Ovary (tissue), 9 donors: ENCODE results near the gene LSS. TPM values are rescaled to one million over a fixed set of nuclear protein-coding genes. Genes with fewer than 3 reads are reported as not detected.

Experiments used
- DNase-seq, 5 donors: peaks; one replicate each; pipeline ENCODE4 v3.0.0-alpha.2; 2019 to 2020
- H3K27ac ChIP-seq, 2 donors: fragments of 200-600 bp; one replicate each; pipeline versions ENCODE4 v1.5.1 to v1.8.0; 2019 to 2022
- H3K27me3 ChIP-seq: fragments of 200-600 bp; one replicate; pipeline ENCODE4 v1.8.0; 2022
- H3K36me3 ChIP-seq: fragments of 200-600 bp; sonication (generic); one replicate; pipeline ENCODE4 v1.5.1; 2019
- H3K4me1 ChIP-seq: one replicate; pipeline ENCODE4 v1.8.1; 2013; ENCODE audit warnings: mild to moderate bottlenecking, moderate library complexity; ENCODE audit not compliant: insufficient read depth
- H3K4me3 ChIP-seq: fragments of 200-600 bp; sonication (generic); one replicate; pipeline ENCODE4 v1.5.1; 2017
- H3K9me3 ChIP-seq, 2 donors: fragments of 200-600 bp in 1 of 2; sonication (generic) in 1 of 2; one replicate each; pipeline versions ENCODE4 v1.5.1 to v1.8.1; 2013 to 2019; ENCODE audit warnings: mild to moderate bottlenecking in 1 of 2, moderate library complexity in 1 of 2
- EP300 ChIP-seq: sonication (generic); formaldehyde crosslinking; IDR thresholded peaks from one replicate; pipeline ENCODE4 v1.6.1; 2017; ENCODE audit warnings: antibody characterized with exemption
- POLR2A ChIP-seq: fragments of 450-650 bp; IDR thresholded peaks from one replicate; pipeline ENCODE4 v1.6.1; 2017; ENCODE audit warnings: antibody characterized with exemption, mild to moderate bottlenecking, moderate library complexity
- WGBS, 3 donors: extraction: QIAGEN DNeasy Blood & Tissue Kit in 1 of 3; methylation state at CpG; one replicate each; pipeline versions ENCODE4 v1.1.5 to v1.1.7; 2013 to 2017; 5-methylcytosine and 5-hydroxymethylcytosine counted together
- intact Hi-C, 4 donors: fragments of 100-400 bp; cut with DNase I; formaldehyde crosslinking; loops; one replicate each; pipeline versions ENCODE4 v1.11.0 to v1.15.1; 2022 to 2023
- polyA plus RNA-seq, 2 donors: library from polyadenylated mRNA; stranded (reverse); fragments of 200-250 nt in 1 of 2; fragments of 350-450 nt in 1 of 2; fragmentation: Illumina TruSeq in 1 of 2; extraction: RNeasy Lipid Tissue Mini Kit (QIAGEN cat#74804) in 1 of 2; gene quantifications; one replicate each; pipeline ENCODE4 v1.2.3, GENCODE V29; 2013 to 2014
- total RNA-seq, 7 donors: library from RNA; depleted of rRNA in 2 of 7; stranded (reverse); fragments of >200 nt in 2 of 7; fragmentation: NEBNext Ultra II Directional in 3 of 7; extraction: Animal tissue kit (Norgen Biotek cat#: 25700) in 3 of 7; gene quantifications; one replicate each; pipeline versions ENCODE4 v1.1.0 to v1.2.4, GENCODE V29; 2016 to 2023
- TF ChIP-seq, protein P1 (sequence below), 3 donors: fragments of 450-650 bp in 2 of 3; fragments of 200-600 bp in 1 of 3; IDR thresholded peaks; one replicate each; pipeline versions ENCODE4 v1.5.1 to v1.8.0; 2016 to 2022; ENCODE audit warnings: antibody characterized with exemption in 3 of 3, mild to moderate bottlenecking in 1 of 3
- donor health status: DM: no; HTN: no; CAD: no; lungs with moderate emphysema.
- donor health status: DM: no; HTN: no; CAD: no.
- donor health status: Bipolar disorder and iron deficiency.
- donor health status: DM: yes; HTN: yes; CAD: no.
- donor health status: DM: no; HTN: no; CAD: no.
- donor health status: DM: yes; HTN: yes; CAD: no.

Gene LSS
- total and polyA plus RNA-seq, 9 donors = 19.8 to 201 (median 76.0) TPM

DNA sequence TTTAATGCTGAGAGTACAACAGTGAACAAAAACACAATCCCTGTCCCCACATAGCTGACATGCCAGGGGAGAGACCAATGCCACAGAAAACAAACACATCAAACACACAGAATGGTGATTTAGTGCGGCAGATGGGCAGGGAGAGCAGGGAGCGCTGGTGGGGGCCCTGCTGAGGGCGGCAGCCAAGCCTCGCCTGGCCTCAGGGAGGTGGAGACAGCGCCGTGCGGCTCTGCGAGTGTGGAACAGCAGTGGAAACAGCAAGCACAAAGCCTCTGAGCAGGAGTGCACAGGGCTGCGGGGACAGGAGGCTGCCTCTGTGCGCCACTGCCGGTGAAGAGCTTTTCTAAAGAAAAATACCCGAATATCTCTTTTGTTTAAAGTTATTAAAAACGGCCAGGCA, 39.8 kb upstream of the LSS start:
- DNase-seq = no peak
- WGBS, 3 donors = 83 to 90% (median 85%) methylated on average over 13 of the region's 13 CpGs
- H3K4me1 ChIP-seq = no peaks in the 10 kb centered on the region
- no peak overlapping the region for H3K4me3 ChIP-seq
- no peaks in the 10 kb centered on the region for H3K36me3 ChIP-seq
- H3K27ac ChIP-seq = no peak overlapping the region
- no peaks in the 10 kb centered on the region for H3K9me3 ChIP-seq
- intact Hi-C loops = no loop called here
- TF ChIP-seq POLR2A (no peak), EP300 (no peak)
- TF ChIP-seq, protein P1, sequence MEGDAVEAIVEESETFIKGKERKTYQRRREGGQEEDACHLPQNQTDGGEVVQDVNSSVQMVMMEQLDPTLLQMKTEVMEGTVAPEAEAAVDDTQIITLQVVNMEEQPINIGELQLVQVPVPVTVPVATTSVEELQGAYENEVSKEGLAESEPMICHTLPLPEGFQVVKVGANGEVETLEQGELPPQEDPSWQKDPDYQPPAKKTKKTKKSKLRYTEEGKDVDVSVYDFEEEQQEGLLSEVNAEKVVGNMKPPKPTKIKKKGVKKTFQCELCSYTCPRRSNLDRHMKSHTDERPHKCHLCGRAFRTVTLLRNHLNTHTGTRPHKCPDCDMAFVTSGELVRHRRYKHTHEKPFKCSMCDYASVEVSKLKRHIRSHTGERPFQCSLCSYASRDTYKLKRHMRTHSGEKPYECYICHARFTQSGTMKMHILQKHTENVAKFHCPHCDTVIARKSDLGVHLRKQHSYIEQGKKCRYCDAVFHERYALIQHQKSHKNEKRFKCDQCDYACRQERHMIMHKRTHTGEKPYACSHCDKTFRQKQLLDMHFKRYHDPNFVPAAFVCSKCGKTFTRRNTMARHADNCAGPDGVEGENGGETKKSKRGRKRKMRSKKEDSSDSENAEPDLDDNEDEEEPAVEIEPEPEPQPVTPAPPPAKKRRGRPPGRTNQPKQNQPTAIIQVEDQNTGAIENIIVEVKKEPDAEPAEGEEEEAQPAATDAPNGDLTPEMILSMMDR (IDR thresholded peaks at IDR 0.05) = no peak
- no peaks in the 10 kb centered on the region for H3K27me3 ChIP-seq

DNA sequence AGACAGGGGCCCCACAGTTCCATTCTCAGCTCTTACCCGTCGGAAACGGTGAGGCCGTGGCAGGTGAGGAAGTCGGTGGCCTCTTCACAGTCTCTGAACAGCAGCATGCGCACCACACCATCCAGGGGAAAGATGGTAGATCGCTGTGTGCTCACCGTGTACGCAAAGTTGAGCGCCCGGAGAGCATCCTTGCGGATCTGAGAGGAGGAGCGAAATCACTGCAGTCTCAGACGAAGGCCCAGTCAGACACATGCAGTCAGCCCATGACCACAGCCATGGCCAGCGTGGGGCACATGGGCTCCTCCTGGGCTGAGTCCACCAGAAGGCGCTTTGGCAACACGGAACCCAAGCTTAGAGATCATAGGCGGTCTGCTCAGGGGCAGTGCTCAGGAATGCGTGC, 38.4 kb upstream of the LSS start:
- no peaks in the 10 kb centered on the region for H3K4me1 ChIP-seq
- 90 to 92% (median 91%) methylated on average over 19 of the region's 19 CpGs for WGBS, 3 donors
- no peak overlapping the region for H3K27ac ChIP-seq
- TF ChIP-seq EP300 = no peak
- TF ChIP-seq POLR2A = no peak
- TF ChIP-seq, protein P1 (IDR thresholded peaks at IDR 0.05) = no peak
- H3K9me3 ChIP-seq = no peaks in the 10 kb centered on the region
- no peak for DNase-seq
- intact Hi-C loops = no loop called here
- H3K27me3 ChIP-seq = no peaks in the 10 kb centered on the region
- no peak overlapping the region for H3K4me3 ChIP-seq
- H3K36me3 ChIP-seq = no peaks in the 10 kb centered on the region

DNA sequence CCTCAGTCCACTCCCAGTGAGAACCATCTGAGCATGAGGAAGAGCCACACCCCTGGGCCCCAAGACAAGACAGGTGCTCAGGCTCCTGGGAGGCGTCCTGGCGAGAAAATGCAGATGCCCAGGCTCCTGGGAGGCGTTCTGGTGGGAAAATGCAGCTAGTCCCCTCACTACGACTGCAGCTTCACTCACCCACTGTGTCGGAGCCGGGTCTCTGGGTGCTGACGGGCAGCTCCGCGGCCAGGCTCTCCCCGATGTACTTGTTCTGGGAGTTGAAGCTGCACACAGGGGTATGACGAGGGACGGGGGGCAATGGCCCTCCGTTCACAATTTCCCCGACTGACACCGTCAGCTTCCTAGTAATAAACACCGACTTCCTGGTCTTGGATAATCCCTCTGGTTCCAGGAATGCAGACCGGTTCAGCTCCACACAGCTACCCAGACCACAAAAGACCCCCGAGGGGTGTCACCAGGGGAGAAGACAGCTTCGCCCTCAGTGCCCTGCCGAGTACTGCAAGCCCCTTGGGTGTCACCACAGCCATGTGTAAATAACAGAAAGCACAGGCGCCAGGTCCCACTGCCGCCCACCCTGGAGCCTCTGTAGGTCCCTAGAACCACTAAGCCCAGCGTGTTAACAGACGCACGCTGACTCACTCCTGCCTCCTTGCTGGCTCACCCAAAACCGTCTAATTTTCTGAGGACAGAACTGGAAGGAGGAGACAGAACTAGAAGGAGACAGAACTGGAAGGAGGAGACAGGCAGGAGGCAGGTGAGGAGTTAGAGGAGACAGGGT, 37.4 kb upstream of the LSS start:
- WGBS, 3 donors = 84 to 88% (median 84%) methylated on average over 25 to 26 of the region's 26 CpGs
- H3K27ac ChIP-seq = no peak overlapping the region
- H3K36me3 ChIP-seq = no peaks in the 10 kb centered on the region
- H3K9me3 ChIP-seq = no peaks in the 10 kb centered on the region
- H3K4me3 ChIP-seq = no peak overlapping the region
- no peak for DNase-seq
- intact Hi-C loops = no loop called here
- H3K27me3 ChIP-seq = no peaks in the 10 kb centered on the region
- TF ChIP-seq POLR2A = no peak
- no peak for TF ChIP-seq EP300
- no peaks in the 10 kb centered on the region for H3K4me1 ChIP-seq

DNA sequence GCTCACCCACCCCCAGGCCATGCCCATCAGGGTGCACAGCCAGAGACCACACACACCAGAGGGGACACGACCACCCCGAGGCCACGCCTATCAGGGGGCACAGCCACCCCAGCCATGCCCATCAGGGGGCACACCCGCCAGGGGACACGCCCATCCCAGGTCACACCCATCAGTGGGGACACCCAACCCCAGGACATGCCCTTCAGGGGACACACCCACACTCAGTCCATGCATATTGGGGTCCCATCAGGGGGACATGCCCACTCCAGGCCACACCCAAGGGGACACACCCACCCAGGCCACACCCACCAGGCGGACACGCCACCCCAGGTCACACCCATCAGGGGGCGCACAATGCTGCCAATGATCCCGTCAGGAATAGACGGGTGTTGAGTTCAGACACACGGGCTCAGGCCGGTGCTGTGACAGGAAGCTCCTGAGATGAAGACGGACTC, 36.1 kb upstream of the LSS start:
- Histone ChIP-seq H3K4me1 (no peaks in the 10 kb centered on the region), H3K36me3 (no peaks in the 10 kb centered on the region), H3K27me3 (no peaks in the 10 kb centered on the region), H3K4me3 (no peak overlapping the region), H3K27ac (no peak overlapping the region), H3K9me3 (no peaks in the 10 kb centered on the region)
- WGBS, 3 donors = 80 to 85% (median 80%) methylated on average over 12 to 13 of the region's 13 CpGs
- no peak for TF ChIP-seq EP300
- TF ChIP-seq, protein P1 (IDR thresholded peaks at IDR 0.05) = no peak
- no peak for TF ChIP-seq POLR2A
- no peak for DNase-seq
- intact Hi-C loops = no loop called here

DNA sequence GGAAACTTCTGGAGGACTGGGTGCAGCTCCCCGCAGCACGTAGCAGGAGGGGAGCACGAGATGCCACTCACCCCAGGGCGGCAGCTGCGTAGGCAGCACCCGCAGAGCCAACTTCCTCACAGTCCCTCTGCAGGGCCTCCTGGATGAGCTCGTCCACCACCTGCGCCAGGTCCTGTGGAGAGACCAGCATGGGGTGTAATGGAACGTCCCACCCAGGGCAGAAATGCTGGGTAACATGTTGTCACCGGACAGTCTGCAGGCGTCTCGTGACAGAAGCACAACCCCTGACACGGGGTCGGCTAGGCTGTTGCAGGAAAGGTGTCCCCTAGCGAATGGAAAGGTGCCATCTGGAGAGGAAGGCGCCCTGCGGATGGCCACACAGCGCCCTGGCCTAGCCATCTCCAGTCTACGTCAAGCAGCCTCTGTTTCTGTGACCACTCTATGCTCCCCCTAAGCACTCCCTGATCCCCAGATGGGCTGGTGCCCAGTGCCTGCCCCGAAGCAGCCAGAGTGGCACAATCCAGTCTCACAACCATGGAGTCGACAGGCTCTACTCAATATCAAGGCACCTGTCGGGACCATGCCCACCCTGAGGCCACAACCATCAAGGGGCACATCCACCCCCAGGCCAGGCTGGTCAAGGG, 35.6 kb upstream of the LSS start:
- TF ChIP-seq EP300 (no peak), POLR2A (no peak)
- no peaks in the 10 kb centered on the region for H3K4me1 ChIP-seq
- H3K4me3 ChIP-seq = no peak overlapping the region
- H3K36me3 ChIP-seq = no peaks in the 10 kb centered on the region
- no peak for DNase-seq
- no peaks in the 10 kb centered on the region for H3K9me3 ChIP-seq
- H3K27me3 ChIP-seq = no peaks in the 10 kb centered on the region
- WGBS, 3 donors = 91 to 92% (median 91%) methylated on average over 22 of the region's 22 CpGs
- intact Hi-C loops = no loop called here
- H3K27ac ChIP-seq = no peak overlapping the region
